H1 (cell line): Measurements from ENCODE around the gene ING4. TPM values are rescaled to one million over a fixed set of nuclear protein-coding genes. Genes with fewer than 3 reads are reported as not detected.

Source experiments
- CTCF ChIA-PET: fragments of 300-600 bp; sonication (Branson Sonifier 250); formaldehyde crosslinking; loops from one replicate; lab custom pipeline; 2021; ENCODE audit not compliant: partially characterized antibody; lab: Charles Lee
- POLR2A ChIA-PET: fragments of 300-600 bp; sonication (Branson Sonifier 250); formaldehyde crosslinking; loops from one replicate; lab custom pipeline; 2021; ENCODE audit warnings: inconsistent platforms; ENCODE audit not compliant: partially characterized antibody; lab: Charles Lee
- DNase-seq, 2 experiments: peaks; one replicate each; pipeline versions ENCODE4 v3.0.0 to v3.0.0-alpha.2; 2010 to 2022; ENCODE audit warnings: low spot score in 2 of 2, low read depth in 1 of 2, mixed read lengths in 1 of 2
- FAIRE-seq: peaks from 2 replicates; lab custom pipeline; 2011; peaks lifted over from hg19 to GRCh38; lab: Jason Lieb, UNC
- H2AFZ ChIP-seq: 2 replicates; pipeline ENCODE4 v1.8.1; 2012; ENCODE audit warnings: low read length, inconsistent platforms
- H2AK5ac ChIP-seq: 2 replicates; pipeline ENCODE4 v1.6.1; 2013; ENCODE audit warnings: low read depth, low read length
- H2BK120ac ChIP-seq: replicated peaks from 2 replicates; pipeline ENCODE3; 2013; ENCODE audit warnings: low read depth, low read length, inconsistent platforms
- H2BK12ac ChIP-seq: 2 replicates; pipeline ENCODE4 v1.6.1; 2013; ENCODE audit warnings: low read depth, low read length
- H2BK15ac ChIP-seq: 2 replicates; pipeline ENCODE4 v1.6.1; 2013; ENCODE audit warnings: low read length
- H2BK20ac ChIP-seq: 2 replicates; pipeline ENCODE4 v1.6.1; 2013; ENCODE audit warnings: low read length
- H2BK5ac ChIP-seq: 2 replicates; pipeline ENCODE4 v1.6.1; 2013; ENCODE audit warnings: low read depth, low read length
- H3K14ac ChIP-seq: 2 replicates; pipeline ENCODE4 v1.6.1; 2013; ENCODE audit warnings: inconsistent platforms; ENCODE audit not compliant: insufficient read length
- H3K18ac ChIP-seq: 2 replicates; pipeline ENCODE4 v1.6.1; 2013; ENCODE audit warnings: low read length; ENCODE audit errors: extremely low read depth
- H3K23ac ChIP-seq: 2 replicates; pipeline ENCODE4 v1.6.1; 2013; ENCODE audit warnings: inconsistent platforms; ENCODE audit not compliant: insufficient read length
- H3K23me2 ChIP-seq: 2 replicates; pipeline ENCODE4 v1.6.1; 2013; ENCODE audit warnings: low read depth, low read length
- H3K27ac ChIP-seq: 2 replicates; pipeline ENCODE4 v1.6.1; 2011; ENCODE audit warnings: low read depth, low read length, inconsistent platforms
- H3K27me3 ChIP-seq, 4 experiments: replicated peaks in 1 of 4; 1 replicate in 1 of 4; 2 replicates in 3 of 4; pipeline versions ENCODE4 v1.6.1 to v1.8.1; 2011 to 2013; ENCODE audit warnings: low read length in 3 of 4, mild to moderate bottlenecking in 3 of 4, inconsistent platforms in 2 of 4, mixed read lengths in 2 of 4, moderate library complexity in 1 of 4; ENCODE audit not compliant: control insufficient read depth in 3 of 4, insufficient read depth in 3 of 4; ENCODE audit errors: extremely low read depth in 1 of 4
- H3K36me3 ChIP-seq, 4 experiments: 2 replicates each; pipeline versions ENCODE4 v1.6.1 to v1.8.1; 2011 to 2013; ENCODE audit warnings: mild to moderate bottlenecking in 4 of 4, low read length in 3 of 4, moderate library complexity in 2 of 4, control low read depth in 1 of 4, inconsistent platforms in 1 of 4; ENCODE audit not compliant: insufficient read depth in 4 of 4, control insufficient read depth in 2 of 4
- H3K4ac ChIP-seq: replicated peaks from 2 replicates; pipeline ENCODE3; 2013; ENCODE audit warnings: low read length, low read depth, mixed read lengths, inconsistent platforms; ENCODE audit not compliant: insufficient read length
- H3K4me1 ChIP-seq, 4 experiments: replicated peaks in 1 of 4; 1 replicate in 1 of 4; 2 replicates in 3 of 4; pipeline versions ENCODE4 v1.6.1 to v1.8.1; 2011 to 2013; ENCODE audit warnings: low read length in 3 of 4, inconsistent platforms in 2 of 4, mixed read lengths in 1 of 4; ENCODE audit not compliant: insufficient read depth in 4 of 4, control insufficient read depth in 3 of 4
- H3K4me2 ChIP-seq, 2 experiments: 2 replicates each; pipeline versions ENCODE4 v1.6.1 to v1.8.1; 2011 to 2013; ENCODE audit warnings: low read depth in 2 of 2, low read length in 2 of 2, control low read depth in 1 of 2, inconsistent platforms in 1 of 2, mild to moderate bottlenecking in 1 of 2; ENCODE audit not compliant: insufficient read depth in 1 of 2
- H3K4me3 ChIP-seq, 4 experiments: fragments of 200-600, 300-600 bp in 1 of 4; sonication (generic), shearing (Covaris generic), sonication (Bioruptor Twin) in 1 of 4; 2 replicates each; pipeline versions ENCODE4 v1.5.1 to v1.8.1; 2011 to 2016; ENCODE audit warnings: low read length in 4 of 4, low read depth in 3 of 4, control low read depth in 2 of 4, inconsistent platforms in 2 of 4, mild to moderate bottlenecking in 2 of 4, mixed read lengths in 1 of 4, moderate library complexity in 1 of 4; ENCODE audit not compliant: insufficient read depth in 2 of 4; ENCODE audit errors: extremely low read depth in 1 of 4
- H3K56ac ChIP-seq: replicated peaks from 2 replicates; pipeline ENCODE3; 2013; ENCODE audit warnings: low read depth, mild to moderate bottlenecking, mixed read lengths, low read length, inconsistent platforms; ENCODE audit not compliant: insufficient read length
- H3K79me1 ChIP-seq: 2 replicates; pipeline ENCODE4 v1.6.1; 2013; ENCODE audit warnings: low read depth, low read length, control low read depth
- H3K79me2 ChIP-seq, 2 experiments: 2 replicates each; pipeline versions ENCODE4 v1.6.1 to v1.8.1; 2012 to 2013; ENCODE audit warnings: low read length in 2 of 2, mild to moderate bottlenecking in 2 of 2, inconsistent platforms in 1 of 2; ENCODE audit not compliant: insufficient read depth in 2 of 2, control insufficient read depth in 1 of 2
- H3K9ac ChIP-seq, 4 experiments: replicated peaks in 1 of 4; 1 replicate in 1 of 4; 2 replicates in 3 of 4; pipeline versions ENCODE4 v1.6.1 to v1.8.1; 2011 to 2013; ENCODE audit warnings: low read depth in 3 of 4, low read length in 3 of 4, control low read depth in 2 of 4, mild to moderate bottlenecking in 2 of 4, moderate library complexity in 2 of 4, inconsistent platforms in 1 of 4; ENCODE audit errors: extremely low read depth in 1 of 4
- H3K9me3 ChIP-seq, 2 experiments: 2 replicates each; pipeline versions ENCODE4 v1.6.1 to v1.8.1; 2012 to 2013; ENCODE audit warnings: mild to moderate bottlenecking in 2 of 2, moderate library complexity in 2 of 2, control low read depth in 1 of 2, inconsistent platforms in 1 of 2, low read depth in 1 of 2, low read length in 1 of 2, mixed read lengths in 1 of 2; ENCODE audit not compliant: insufficient read depth in 2 of 2
- H4K20me1 ChIP-seq, 2 experiments: replicated peaks in 1 of 2; 2 replicates each; pipeline versions ENCODE3 to v1.8.1; 2011 to 2013; ENCODE audit warnings: inconsistent platforms in 2 of 2, low read length in 2 of 2, mild to moderate bottlenecking in 1 of 2; ENCODE audit not compliant: insufficient read depth in 2 of 2, control insufficient read depth in 1 of 2
- H4K5ac ChIP-seq: 2 replicates; pipeline ENCODE4 v1.6.1; 2013; ENCODE audit warnings: low read length, low read depth, mixed read lengths, inconsistent platforms; ENCODE audit not compliant: insufficient read length
- H4K8ac ChIP-seq: 2 replicates; pipeline ENCODE4 v1.8.0; 2013; ENCODE audit warnings: mild to moderate bottlenecking, moderate library complexity, low read length, inconsistent platforms; ENCODE audit not compliant: insufficient read depth; ENCODE audit errors: extremely low read depth
- H4K91ac ChIP-seq: replicated peaks from 2 replicates; pipeline ENCODE3; 2013; ENCODE audit warnings: low read length, mixed read lengths, inconsistent platforms; ENCODE audit not compliant: insufficient read length
- ATF3 ChIP-seq: IDR thresholded peaks from 2 replicates; pipeline ENCODE4 v1.6.1; 2011; ENCODE audit warnings: low read depth, mild to moderate bottlenecking, low read length; ENCODE audit not compliant: insufficient read depth
- BRCA1 ChIP-seq: IDR thresholded peaks from 2 replicates; pipeline ENCODE4 v1.6.1; 2012; ENCODE audit warnings: low read depth, low read length, improper control_type of control experiment
- GTF2F1 ChIP-seq: IDR thresholded peaks from 2 replicates; pipeline ENCODE4 v1.6.1; 2012; ENCODE audit warnings: low read depth, low read length, improper control_type of control experiment, borderline replicate concordance
- HDAC2 ChIP-seq, 2 experiments: fragments of 300-600 bp in 1 of 2; sonication (generic) in 1 of 2; IDR thresholded peaks; 2 replicates each; pipeline ENCODE4 v1.6.1; 2011 to 2012; ENCODE audit warnings: low read depth in 2 of 2, low read length in 2 of 2, mild to moderate bottlenecking in 2 of 2, moderate library complexity in 2 of 2, borderline replicate concordance in 1 of 2, inconsistent platforms in 1 of 2
- MAFK ChIP-seq: IDR thresholded peaks from 2 replicates; pipeline ENCODE4 v1.6.1; 2012; ENCODE audit warnings: low read depth, mild to moderate bottlenecking, improper control_type of control experiment, low read length
- TAF7 ChIP-seq: optimal IDR thresholded peaks from 2 replicates; pipeline ENCODE3; 2011; ENCODE audit warnings: low read depth, mild to moderate bottlenecking, inconsistent platforms, low read length, moderate library complexity, borderline replicate concordance
- WGBS, 2 experiments: shearing (Covaris generic) in 1 of 2; methylation state at CpG; one replicate each; pipeline versions ENCODE4 v1.1.6 to v1.1.7; 2013 to 2015; ENCODE audit warnings: low lambda C conversion rate in 2 of 2, mixed read lengths in 2 of 2, inconsistent platforms in 1 of 2, low coverage in 1 of 2, missing lambda C conversion rate in 1 of 2; ENCODE audit not compliant: insufficient replicate concordance in 2 of 2, insufficient coverage in 1 of 2, insufficient read length in 1 of 2; ENCODE audit errors: extremely low coverage in 1 of 2, missing lambda C conversion rate in 1 of 2; 5-methylcytosine and 5-hydroxymethylcytosine counted together
- polyA plus RNA-seq, 7 experiments: library from polyadenylated mRNA; depleted of rRNA in 3 of 7; stranded (reverse) in 5 of 7; unstranded in 2 of 7; fragments of >200 nt in 5 of 7; fragments of 200-250 nt in 2 of 7; gene quantifications; 1 replicate in 5 of 7; 2 replicates in 1 of 7; 4 replicates in 1 of 7; pipeline versions ENCODE4 v1.2.1 to v1.2.3, GENCODE V29; 2011 to 2013; ENCODE audit warnings: missing spikeins in 2 of 7, mixed read lengths in 2 of 7
- total RNA-seq: library from RNA; stranded (reverse); fragmentation: NEBNext Ultra II Directional; extraction: Animal tissue kit (Norgen Biotek cat#: 25700); gene quantifications from 2 replicates; pipeline ENCODE4 v1.2.1, GENCODE V29; 2021

The ING4 gene
- total and polyA plus RNA-seq, 2 of the 8 experiments (the other 6 are each of a cell fraction or from before 2014, with no cell fraction given) = 22.9 to 28.6 TPM

- no peak overlapping the region for H2BK120ac ChIP-seq
- H3K9ac ChIP-seq = peak overlapping the region in 1 of 4 experiments; percentile 6; a peak in 1 of 7 replicates
- DNase-seq (no peak), FAIRE-seq (no peak)
- H3K27me3 ChIP-seq = no peaks in the 10 kb centered on the region
- H2AK5ac ChIP-seq = no peak overlapping the region
- H3K56ac ChIP-seq = no peak overlapping the region
- no peak overlapping the region for H2BK20ac ChIP-seq
- H2AFZ ChIP-seq = no peak overlapping the region
- no peak overlapping the region for H4K91ac ChIP-seq
- peaks cover 33 to 55% (median 36%) of the 10 kb centered on the region in 4 experiments for H3K36me3 ChIP-seq
- H3K4me2 ChIP-seq = peak overlapping the region; percentile 92 to 99
- H3K4me1 ChIP-seq = peaks cover 7 to 25% (median 14%) of the 10 kb centered on the region in 4 experiments
- H3K9me3 ChIP-seq = no peaks in the 10 kb centered on the region
- no peak overlapping the region for H2BK15ac ChIP-seq
- no peak overlapping the region for H4K8ac ChIP-seq
- TF ChIP-seq GTF2F1 (no peak), ATF3 (no peak), TAF7 (no peak), MAFK (no peak), HDAC2 (IDR thresholded peaks at IDR 0.05; ENCODE audit: borderline replicate concordance in 1 of 2, low read depth in 2 of 2, low read length in 2 of 2) (no peak), BRCA1 (no peak)
- H2BK12ac ChIP-seq = 0 out of 2 replicates have a peak overlapping the region, but pooled peaks have one; percentile 60
- H3K23me2 ChIP-seq = peaks cover 16% of the 10 kb centered on the region; the same call in 1 of the 2 replicates
- no peak overlapping the region for H3K4ac ChIP-seq
- WGBS, 2 experiments = 89% methylated on average over 6 of the region's 6 CpGs; no CpG with 5 or more reads in 1 of the 2 experiments
- CTCF ChIA-PET = interaction anchor here (0.5 to 4.3 kb wide), 13 partner anchors 10 to 1369 kb away, joined by 3 to 25 read pairs (median 4); partner anchors contain the start of gene P3H3
- no peak overlapping the region for H3K23ac ChIP-seq
- H3K27ac ChIP-seq = no peak overlapping the region
- H3K18ac ChIP-seq = peak overlapping the region; percentile 48; the same call in 1 of the 2 replicates
- peak overlapping the region; percentile 75; the same call in 1 of the 2 replicates for H2BK5ac ChIP-seq
- H4K5ac ChIP-seq = no peak overlapping the region
- H3K79me1 ChIP-seq = peaks cover 16% of the 10 kb centered on the region
- H4K20me1 ChIP-seq = peaks cover 18 to 33% of the 10 kb centered on the region in 2 experiments
- H3K4me3 ChIP-seq = peak overlapping the region in 3 of 4 experiments; percentile 4 to 93 (median 86); a peak in 4 of 8 replicates
- POLR2A ChIA-PET = interaction anchor here (0.7 to 13.4 kb wide), 13 partner anchors 9 to 219 kb away, joined by 3 to 225 read pairs (median 7); partner anchors contain the start of genes GAPDH and IFFO1
- peaks cover 22 to 49% of the 10 kb centered on the region in 2 experiments for H3K79me2 ChIP-seq
- no peak overlapping the region for H3K14ac ChIP-seq
Observed at GRCh38 chr12:6604259-6605029, 58.5 kb downstream of the ING4 start.
